Peyer's patch (tissue), 4 donors: ENCODE results near the gene DACH1. TPM values are rescaled to one million over a fixed set of nuclear protein-coding genes. Genes with fewer than 3 reads are reported as not detected.
"Not testable (repeated sequence)": the region's sequence is repeated elsewhere in the genome, so short reads cannot be mapped to it uniquely, and the experiment has no call there.

ENCODE experiments used
- DNase-seq, 3 donors: peaks; one replicate each; pipeline ENCODE4 v3.0.0-alpha.2; 2017 to 2019
- H3K27ac ChIP-seq, 4 donors: fragments of 200-600 bp; sonication (generic); one replicate each; pipeline ENCODE4 v1.5.1; 2016 to 2019
- H3K27me3 ChIP-seq, 2 donors: fragments of 200-600 bp; sonication (generic); one replicate each; pipeline ENCODE4 v1.5.1; 2019
- H3K36me3 ChIP-seq, 3 donors: fragments of 200-600 bp; sonication (generic); one replicate each; pipeline ENCODE4 v1.5.1; 2016 to 2019
- H3K4me1 ChIP-seq, 4 donors: fragments of 200-600 bp; sonication (generic); one replicate each; pipeline ENCODE4 v1.5.1; 2016 to 2019
- H3K4me3 ChIP-seq, 4 donors: fragments of 200-600 bp; sonication (generic); 1 replicate in 3 of 4; 2 replicates in 1 of 4; pipeline ENCODE4 v1.5.1; 2016 to 2019; ENCODE audit warnings: mild to moderate bottlenecking in 1 of 4
- H3K9me3 ChIP-seq, 4 donors: fragments of 200-600 bp; sonication (generic); one replicate each; pipeline ENCODE4 v1.5.1; 2016 to 2019; ENCODE audit warnings: mild to moderate bottlenecking in 1 of 4
- POLR2A ChIP-seq, 2 donors: fragments of 450-650 bp; IDR thresholded peaks; one replicate each; pipeline ENCODE4 v1.5.1; 2017; ENCODE audit warnings: antibody characterized with exemption in 2 of 2, mild to moderate bottlenecking in 2 of 2, moderate library complexity in 2 of 2
- total RNA-seq, 4 donors: library from RNA; depleted of rRNA; stranded (reverse); fragments of >200 nt; gene quantifications; one replicate each; pipeline ENCODE4 v1.1.0, GENCODE V29; 2016
- TF ChIP-seq, protein P1 (sequence below), 6 experiments: fragments of 450-650 bp in 4 of 6; fragments of 200-600 bp in 2 of 6; sonication (generic) in 1 of 6; IDR thresholded peaks; one replicate each; pipeline ENCODE4 v1.5.1; 2017 to 2019; ENCODE audit warnings: antibody characterized with exemption in 6 of 6, mild to moderate bottlenecking in 3 of 6, moderate library complexity in 1 of 6

DACH1 gene
- total RNA-seq, 4 donors from 2014 or later: 15.2 to 63.5 (median 24.4) TPM

DNA sequence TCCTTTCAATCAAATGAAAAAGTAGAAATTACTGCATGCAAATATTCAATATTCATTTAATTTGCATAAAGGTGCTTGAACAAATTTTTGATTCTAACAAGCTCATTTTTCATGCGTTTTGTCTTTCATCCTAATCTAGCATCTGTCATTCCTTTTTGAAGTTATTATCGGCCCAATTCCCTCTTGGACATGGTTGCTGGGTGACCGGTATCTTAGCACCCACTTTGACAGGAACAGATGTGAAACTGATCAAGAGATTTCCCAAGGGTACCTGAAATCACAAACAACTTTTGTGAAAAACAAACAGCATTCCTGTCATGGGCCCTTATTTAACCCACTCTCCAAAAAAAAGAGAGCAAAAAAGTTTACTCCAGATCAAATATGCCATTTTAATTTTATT is 13.3 kb downstream of the DACH1 start:
- Histone ChIP-seq H3K27me3 (no peaks in the 10 kb centered on the region), H3K9me3 (no peaks in the 10 kb centered on the region), H3K4me3 (no peak overlapping the region), H3K27ac (no peak overlapping the region), H3K36me3 (no peaks in the 10 kb centered on the region), H3K4me1 (no peaks in the 10 kb centered on the region)
- TF ChIP-seq, protein P1, sequence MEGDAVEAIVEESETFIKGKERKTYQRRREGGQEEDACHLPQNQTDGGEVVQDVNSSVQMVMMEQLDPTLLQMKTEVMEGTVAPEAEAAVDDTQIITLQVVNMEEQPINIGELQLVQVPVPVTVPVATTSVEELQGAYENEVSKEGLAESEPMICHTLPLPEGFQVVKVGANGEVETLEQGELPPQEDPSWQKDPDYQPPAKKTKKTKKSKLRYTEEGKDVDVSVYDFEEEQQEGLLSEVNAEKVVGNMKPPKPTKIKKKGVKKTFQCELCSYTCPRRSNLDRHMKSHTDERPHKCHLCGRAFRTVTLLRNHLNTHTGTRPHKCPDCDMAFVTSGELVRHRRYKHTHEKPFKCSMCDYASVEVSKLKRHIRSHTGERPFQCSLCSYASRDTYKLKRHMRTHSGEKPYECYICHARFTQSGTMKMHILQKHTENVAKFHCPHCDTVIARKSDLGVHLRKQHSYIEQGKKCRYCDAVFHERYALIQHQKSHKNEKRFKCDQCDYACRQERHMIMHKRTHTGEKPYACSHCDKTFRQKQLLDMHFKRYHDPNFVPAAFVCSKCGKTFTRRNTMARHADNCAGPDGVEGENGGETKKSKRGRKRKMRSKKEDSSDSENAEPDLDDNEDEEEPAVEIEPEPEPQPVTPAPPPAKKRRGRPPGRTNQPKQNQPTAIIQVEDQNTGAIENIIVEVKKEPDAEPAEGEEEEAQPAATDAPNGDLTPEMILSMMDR (IDR thresholded peaks at IDR 0.05): no peak
- TF ChIP-seq POLR2A (IDR thresholded peaks at IDR 0.05): no peak
- no peak for DNase-seq

DNA sequence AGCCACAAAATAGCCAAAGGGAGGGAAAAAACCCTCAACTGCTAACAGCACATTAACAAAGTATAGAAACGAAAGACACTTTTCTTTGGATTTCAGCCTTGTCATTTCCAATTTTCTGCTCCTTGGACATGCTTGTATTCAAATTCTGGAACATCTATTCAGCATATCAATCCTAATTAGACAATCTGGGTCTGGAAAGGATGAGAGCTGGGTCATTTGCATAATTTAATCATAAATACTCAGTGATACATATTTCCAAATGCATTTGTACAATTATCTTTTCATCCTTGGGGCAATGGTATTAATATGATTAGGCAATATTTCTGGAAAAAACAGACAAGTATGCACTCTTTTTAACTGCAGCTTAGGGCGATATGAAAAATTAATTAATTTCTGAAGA is 14.3 kb downstream of the DACH1 start:
- TF ChIP-seq, protein P1 (IDR thresholded peaks at IDR 0.05): no peak
- no peak for TF ChIP-seq POLR2A (IDR thresholded peaks at IDR 0.05)
- H3K4me1 ChIP-seq: no peaks in the 10 kb centered on the region
- H3K27me3 ChIP-seq: no peaks in the 10 kb centered on the region
- no peak for DNase-seq
- H3K9me3 ChIP-seq: no peaks in the 10 kb centered on the region
- no peak overlapping the region for H3K27ac ChIP-seq
- H3K4me3 ChIP-seq: no peak overlapping the region
- H3K36me3 ChIP-seq: no peaks in the 10 kb centered on the region

DNA sequence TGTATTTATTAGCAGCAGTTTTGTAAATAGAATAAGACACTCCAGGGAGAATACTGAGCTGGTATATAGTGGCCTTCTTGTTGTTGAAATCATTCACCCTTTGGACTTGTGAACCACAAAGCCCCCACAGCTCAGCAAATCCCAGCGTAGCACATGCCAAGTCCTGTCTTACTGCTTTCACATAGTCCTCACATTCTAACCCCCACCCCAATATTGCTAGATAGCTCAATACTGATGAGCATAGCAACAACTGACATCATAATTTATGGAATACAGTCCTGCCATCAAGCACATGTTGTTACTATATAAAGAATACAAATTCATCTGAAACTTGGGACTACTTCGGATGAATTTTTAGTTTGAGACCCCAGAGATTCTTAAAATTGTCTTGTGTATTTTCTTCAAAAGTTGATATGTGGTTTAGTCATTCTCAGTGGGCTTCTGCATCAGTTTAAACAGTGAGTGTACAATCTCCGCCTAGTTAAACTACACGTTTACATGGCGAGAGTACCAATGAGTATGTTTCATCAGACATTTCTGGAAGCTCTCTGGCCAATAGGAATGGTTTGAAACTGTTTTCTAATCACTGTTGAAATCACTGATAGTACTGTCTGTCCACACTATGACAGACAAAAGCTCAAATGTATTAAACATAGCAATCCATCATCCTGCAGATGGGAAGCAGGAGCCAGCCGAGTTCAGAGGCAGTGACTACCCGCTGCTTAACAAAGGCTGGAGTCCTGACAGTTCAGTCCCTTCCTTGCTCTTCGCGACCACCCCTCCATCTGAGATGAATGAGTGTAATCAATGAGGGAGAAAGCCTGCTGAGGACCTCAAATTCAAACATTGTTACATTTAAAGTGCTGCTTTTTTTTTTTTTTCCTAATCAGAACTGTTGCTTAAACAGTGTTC is 15.2 kb downstream of the DACH1 start:
- DNase-seq: no peak
- TF ChIP-seq, protein P1 (IDR thresholded peaks at IDR 0.05): no peak
- no peak for TF ChIP-seq POLR2A (IDR thresholded peaks at IDR 0.05)

DNA sequence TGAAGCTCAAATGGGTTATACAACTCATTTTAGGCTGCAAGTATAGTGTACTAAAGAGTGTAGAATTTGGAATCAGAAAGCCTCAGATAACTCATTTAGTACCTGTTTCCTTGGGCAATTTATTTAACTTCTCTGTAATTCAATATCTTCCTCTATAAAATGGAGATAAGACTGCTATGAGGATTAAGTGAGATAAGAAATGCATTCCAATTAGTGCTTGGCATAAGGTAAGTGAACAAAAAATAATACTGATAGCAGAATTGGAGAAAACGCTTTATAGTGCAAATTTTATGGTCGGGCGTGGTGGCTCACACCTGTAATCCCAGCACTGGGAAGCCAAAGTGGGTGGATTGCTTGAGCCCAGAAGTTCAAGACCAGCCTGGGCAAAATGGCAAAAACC is 25.0 kb downstream of the DACH1 start:
- no peak for TF ChIP-seq POLR2A (IDR thresholded peaks at IDR 0.05)
- DNase-seq: peak in 1 of 3 donors; percentile 49
- peaks cover 0 to 4% (median 0%) of the 10 kb centered on the region in 4 donors for H3K4me1 ChIP-seq
- H3K27ac ChIP-seq: no peak overlapping the region
- no peaks in the 10 kb centered on the region for H3K9me3 ChIP-seq
- H3K27me3 ChIP-seq: no peaks in the 10 kb centered on the region
- H3K36me3 ChIP-seq: no peaks in the 10 kb centered on the region
- no peak overlapping the region for H3K4me3 ChIP-seq

More for the DNA sequence above, 15.2 kb downstream of the DACH1 start:
- H3K9me3 ChIP-seq: no peaks in the 10 kb centered on the region
- no peak overlapping the region for H3K27ac ChIP-seq
- no peaks in the 10 kb centered on the region for H3K36me3 ChIP-seq
- no peak overlapping the region for H3K4me3 ChIP-seq
- H3K4me1 ChIP-seq: no peaks in the 10 kb centered on the region
- H3K27me3 ChIP-seq: no peaks in the 10 kb centered on the region

DNA sequence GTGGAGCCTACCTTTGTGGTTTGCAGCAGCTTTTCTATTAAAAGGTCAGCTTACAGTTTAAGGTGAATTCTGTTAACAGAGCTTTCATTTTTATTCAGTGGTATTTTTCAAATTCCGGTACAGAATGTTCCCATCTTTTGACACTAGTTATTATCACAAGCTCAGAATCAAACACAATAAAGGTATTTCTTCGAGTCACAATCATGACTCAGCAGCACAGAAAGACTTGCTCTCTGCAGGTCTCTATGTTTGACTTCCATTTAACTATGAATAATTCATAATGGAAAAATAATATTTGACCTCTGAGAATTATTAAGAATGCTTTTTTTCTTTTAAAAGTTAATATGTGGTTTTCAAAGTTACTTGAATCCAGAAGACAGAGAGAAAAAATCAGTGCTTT is 28.2 kb downstream of the DACH1 start:
- H3K9me3 ChIP-seq: no peaks in the 10 kb centered on the region
- H3K27ac ChIP-seq: no peak overlapping the region
- peaks cover 0 to 4% (median 0%) of the 10 kb centered on the region in 4 donors for H3K4me1 ChIP-seq
- H3K27me3 ChIP-seq: no peaks in the 10 kb centered on the region
- H3K4me3 ChIP-seq: no peak overlapping the region
- DNase-seq: no peak
- no peaks in the 10 kb centered on the region for H3K36me3 ChIP-seq
- no peak for TF ChIP-seq POLR2A (IDR thresholded peaks at IDR 0.05)

DNA sequence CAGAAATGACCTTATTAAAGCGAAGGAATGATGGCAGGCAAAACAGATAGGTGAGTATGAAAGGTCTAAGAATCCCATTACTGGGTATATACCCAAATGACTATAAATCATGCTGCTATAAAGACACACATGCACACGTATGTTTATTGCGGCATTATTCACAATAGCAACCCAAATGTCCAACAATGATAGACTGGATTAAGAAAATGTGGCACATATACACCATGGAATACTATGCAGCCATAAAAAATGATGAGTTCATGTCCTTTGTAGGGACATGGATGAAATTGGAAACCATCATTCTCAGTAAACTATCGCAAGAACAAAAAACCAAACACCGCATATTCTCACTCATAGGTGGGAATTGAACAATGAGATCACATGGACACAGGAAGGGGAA is 29.4 kb downstream of the DACH1 start:
- H3K4me3 ChIP-seq, H3K9me3 ChIP-seq, H3K27me3 ChIP-seq, H3K27ac ChIP-seq, H3K4me1 ChIP-seq, DNase-seq, H3K36me3 ChIP-seq: not testable (repeated sequence)

DNA sequence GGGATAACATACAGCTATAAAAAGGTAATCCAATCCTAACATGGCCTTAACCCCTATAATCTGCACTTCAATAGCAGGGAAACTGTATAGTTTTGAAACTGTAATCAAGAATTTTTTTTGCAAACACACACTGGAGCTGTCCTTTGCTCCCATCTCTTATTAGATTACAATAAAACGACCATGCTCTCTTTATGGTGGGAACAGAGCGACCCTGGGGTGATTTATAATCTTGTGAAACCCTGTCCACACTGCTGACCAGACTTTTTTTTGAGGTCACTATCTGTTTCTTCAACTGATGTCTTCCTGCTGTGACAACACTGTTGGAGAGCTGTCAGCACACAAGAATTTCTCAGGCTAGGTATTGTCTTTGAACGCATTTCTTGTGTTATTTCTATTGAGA is 35.3 kb downstream of the DACH1 start:
- TF ChIP-seq, protein P1 (IDR thresholded peaks at IDR 0.05): no peak
- TF ChIP-seq POLR2A (IDR thresholded peaks at IDR 0.05): no peak
- Histone ChIP-seq H3K27me3 (no peaks in the 10 kb centered on the region), H3K4me3 (no peak overlapping the region), H3K36me3 (no peaks in the 10 kb centered on the region), H3K4me1 (peaks cover 0 to 4% (median 0%) of the 10 kb centered on the region in 4 donors), H3K9me3 (no peaks in the 10 kb centered on the region), H3K27ac (no peak overlapping the region)
- no peak for DNase-seq
